ENCODE results near the gene COL4A2.

COL4A2 gene

DNA sequence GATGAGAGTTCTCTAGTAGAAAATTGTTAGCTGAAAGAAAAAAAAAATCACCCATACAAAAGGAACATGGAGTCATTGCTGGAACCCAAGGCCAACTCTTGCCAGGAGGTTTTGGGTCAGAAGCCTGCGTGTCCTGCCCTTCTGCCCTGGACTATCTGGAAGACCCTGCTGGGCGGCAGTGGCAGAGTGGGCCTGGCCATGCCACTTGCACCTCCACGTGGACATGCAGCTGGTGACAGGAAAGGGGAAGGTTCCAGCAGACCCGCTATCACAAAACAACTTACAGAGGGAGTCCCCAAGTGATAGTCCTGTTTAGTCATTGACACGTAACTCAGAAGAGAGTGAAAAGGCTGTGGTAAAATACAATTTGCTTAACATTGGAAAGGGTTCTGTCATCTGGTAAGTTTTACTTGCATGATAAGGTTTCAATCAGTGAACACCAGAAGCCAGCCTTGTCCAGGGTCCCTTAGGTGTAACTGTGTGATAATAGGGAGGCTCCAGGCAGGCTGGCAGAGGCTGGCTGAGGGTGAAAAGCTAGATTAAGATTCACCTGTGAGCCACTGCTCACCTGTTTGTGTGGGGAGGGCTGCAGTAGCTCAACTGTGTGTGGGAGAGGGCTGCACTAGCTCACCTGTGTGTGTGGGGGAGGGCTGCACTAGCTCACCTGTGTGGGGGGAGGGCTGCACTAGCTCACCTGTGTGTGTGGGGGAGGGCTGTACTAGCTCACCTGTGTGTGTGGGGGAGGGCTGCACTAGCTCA, 47.8 kb downstream of the COL4A2 start:
- DNase-seq (ENCODE audit: low read depth in 2 of 2) = no peak

DNA sequence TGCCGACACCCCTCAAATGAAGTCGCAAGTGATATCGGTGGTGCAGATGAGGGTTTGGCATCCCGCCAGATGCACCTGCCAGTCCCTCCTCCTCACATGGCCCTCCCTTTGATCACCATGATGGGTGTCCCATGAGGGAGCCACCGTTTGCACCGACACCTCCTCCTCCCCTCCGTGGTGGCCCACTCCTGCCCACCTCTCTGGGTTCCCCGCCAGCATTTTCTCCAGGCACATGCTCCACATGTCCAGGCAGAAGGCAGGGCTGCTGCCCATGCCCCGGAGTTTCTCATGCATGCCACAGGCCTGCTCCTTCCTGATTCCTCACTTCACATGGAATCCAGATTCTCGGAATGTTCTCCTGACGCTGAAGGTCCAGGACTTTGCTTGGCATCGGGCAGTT, 49.3 kb downstream of the COL4A2 start:
- DNase-seq (ENCODE audit: low read depth in 2 of 2) = no peak

DNA sequence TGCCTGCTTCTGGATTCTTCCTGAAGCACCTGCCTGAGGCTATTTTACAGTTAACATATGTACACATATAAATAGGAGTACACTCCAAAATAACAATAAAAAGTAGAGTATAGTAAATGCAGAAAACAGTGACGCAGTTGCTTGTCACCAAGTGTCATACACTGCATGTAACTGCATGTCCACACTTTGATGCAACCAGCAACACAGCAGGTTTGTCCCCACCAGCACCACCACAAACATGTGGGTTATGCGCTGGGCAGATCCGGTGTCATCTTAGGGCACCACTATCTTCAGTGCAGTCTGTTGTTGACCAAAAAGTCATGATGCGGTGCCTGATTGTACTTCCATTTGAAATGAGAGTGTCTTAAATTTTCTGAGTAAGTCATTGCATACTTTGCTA, 51.3 kb downstream of the COL4A2 start:
- DNase-seq (ENCODE audit: low read depth in 2 of 2) = no peak

DNA sequence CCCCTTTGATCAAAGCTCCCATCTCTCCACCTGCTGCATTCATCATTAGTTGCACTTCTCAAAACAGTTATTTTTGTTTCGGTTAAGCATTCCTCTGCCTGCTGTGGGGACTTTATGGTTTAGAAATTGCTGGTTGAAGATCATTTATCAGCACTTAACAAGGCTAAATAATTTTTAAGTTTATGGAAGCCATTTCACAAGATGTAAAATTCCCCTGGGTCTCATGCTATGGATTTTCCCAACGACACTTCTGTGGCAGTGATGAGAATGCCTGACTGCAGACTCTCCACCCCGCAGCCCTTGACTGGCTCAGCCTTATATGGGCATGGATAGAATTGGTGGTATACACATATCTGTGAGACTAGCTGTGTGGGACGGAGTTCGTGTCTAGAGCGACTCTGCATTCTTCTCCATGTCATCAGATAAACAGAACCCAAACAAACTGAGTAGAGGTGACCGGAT, 52.8 kb downstream of the COL4A2 start:
- no peak for DNase-seq (ENCODE audit: low read depth in 2 of 2)

DNA sequence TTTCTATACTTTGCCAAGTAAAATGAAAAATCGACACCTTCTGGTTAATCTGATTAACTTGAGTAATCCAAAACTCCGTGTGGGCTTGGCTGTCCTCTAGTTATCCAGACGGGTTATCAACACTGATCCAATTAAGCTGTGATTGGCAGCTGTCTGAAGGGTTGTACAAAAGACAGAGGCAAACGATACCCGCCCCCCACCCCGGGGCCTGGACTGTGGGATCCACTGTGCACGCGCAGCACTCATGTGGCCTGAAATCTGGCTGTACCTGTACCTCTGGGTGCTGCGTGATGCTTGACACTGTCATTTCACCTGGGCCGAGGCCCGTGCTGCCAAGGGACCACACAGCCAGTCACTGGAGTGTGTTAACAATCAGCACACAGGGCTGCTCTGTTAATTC, 53.5 kb downstream of the COL4A2 start:
- DNase-seq (ENCODE audit: low read depth in 2 of 2) = no peak

DNA sequence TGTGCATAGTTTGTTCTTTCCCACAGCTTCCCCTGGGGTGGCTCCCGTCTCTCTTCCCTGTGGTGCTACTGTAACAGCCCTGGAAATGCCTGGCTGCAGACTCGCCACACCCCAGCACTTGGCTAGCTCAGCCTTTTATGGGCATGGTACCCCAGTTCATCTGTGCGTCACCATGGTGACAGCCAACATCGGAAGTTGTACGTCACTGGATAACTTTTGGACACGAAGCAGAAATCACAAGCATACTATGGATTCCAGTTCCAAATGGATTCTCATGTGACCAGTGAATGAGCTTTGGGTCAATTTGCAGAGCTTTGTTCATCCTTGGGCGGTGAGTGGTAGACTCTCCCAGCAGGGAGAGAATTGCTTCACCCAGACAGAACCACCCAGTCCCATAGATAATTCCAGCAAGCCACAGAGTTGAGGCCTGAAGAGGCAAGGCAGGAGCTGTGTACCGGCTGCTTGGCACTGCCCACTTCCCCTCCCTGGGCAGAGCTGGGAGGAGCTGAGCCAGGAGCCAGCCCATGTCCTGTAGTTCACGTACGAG, 54.4 kb downstream of the COL4A2 start:
- peak in 1 of 2 experiments; percentile 51 for DNase-seq (ENCODE audit: low read depth in 2 of 2)

DNA sequence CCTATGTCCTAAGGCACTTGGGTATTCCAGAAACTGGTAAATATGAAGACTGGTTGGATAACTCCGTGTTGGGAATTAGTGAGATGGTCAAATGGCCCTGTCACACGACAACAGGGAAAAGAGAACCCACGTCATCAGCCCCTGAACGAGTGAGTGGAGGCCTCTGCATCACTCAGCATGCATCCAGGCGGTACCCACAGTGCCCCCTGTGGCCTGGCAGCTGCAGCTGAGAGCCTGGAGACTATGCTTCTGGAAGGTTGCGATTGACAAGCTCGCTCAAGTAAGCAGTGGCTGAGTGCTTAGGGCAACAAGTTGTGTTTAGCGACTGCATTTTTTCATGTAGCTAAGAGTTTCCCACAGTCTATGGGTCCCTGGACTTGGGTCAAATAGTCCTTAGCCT, 55.9 kb downstream of the COL4A2 start:
- no peak for DNase-seq (ENCODE audit: low read depth in 2 of 2)

DNA sequence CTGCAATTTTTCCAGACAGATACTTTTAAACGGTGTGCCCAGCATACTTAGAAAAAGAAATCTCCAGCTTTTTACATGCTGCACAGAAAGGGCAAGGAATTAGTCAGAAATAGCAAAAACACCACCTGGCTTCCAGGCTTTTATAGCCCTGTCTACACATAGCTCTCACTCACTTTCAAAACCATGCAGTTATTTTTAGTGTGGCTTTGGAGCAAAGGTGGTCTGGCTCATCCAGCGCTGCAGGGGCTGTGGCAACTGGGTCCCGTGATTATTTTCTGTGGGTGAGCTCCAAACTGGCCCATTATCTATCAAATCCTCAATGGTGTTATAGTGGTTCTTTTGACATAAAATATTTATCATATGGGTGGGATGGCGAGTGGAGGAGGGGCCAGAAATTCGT, 57.0 kb downstream of the COL4A2 start:
- no peak for DNase-seq (ENCODE audit: low read depth in 2 of 2)

DNA sequence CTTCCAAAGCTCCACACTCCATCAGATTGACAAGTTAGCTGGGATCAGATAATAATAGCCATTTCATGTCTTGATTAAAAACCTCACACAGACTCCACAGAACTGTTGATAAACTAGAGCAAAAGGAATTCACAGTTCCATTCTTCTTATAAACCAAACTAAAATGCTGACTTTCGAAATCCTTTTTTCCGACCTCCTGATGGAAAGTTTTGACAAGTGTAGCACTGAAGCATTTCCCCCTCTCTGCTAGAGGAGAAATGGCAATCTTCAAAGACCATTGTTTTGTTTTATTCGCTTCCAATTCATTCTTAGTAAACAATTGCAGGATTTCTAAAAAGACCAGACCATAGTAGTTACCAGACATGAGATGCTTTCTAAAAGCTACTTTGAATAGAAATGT, 58.8 kb downstream of the COL4A2 start:
- DNase-seq (ENCODE audit: low read depth in 2 of 2) = no peak

DNA sequence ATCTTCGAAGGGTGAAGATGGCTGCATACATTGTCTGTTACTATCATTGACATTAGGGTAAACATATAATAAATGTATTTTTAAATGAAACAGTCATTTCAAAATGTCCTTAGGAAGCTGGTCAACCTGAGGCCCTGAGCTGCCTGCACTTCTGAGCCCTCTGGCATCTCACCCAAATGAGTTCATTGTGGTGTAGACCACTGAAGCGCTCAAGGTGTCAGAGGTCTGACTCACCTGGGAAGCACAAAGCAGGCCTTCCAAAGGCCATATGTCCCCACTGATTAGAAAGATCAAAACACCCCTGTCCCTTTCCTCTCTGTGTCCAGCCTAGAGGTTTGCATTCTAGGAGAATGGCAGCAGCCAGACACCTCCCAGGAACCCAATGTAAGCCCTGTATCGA, 59.6 kb downstream of the COL4A2 start:
- DNase-seq (ENCODE audit: low read depth in 2 of 2) = no peak

DNA sequence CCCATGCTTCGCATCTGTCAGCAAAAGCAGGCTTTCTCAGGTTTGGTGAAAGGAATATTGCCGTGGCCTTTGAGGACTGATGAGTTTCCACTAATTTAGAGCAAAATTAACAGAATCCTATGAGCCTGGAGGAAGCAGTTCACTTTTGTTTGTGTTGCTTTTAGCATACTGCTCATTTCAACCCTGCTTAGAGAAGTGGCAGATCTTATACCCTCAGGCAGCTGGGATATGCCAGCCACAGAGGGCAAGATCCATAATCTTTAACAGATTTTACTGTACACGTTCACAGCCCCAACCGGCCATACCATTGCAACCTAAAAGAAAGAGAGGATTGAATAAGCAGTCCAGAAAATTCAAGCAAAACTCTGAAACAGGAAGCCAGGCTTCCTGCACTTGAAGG, 60.5 kb downstream of the COL4A2 start:
- no peak for DNase-seq (ENCODE audit: low read depth in 2 of 2)

DNA sequence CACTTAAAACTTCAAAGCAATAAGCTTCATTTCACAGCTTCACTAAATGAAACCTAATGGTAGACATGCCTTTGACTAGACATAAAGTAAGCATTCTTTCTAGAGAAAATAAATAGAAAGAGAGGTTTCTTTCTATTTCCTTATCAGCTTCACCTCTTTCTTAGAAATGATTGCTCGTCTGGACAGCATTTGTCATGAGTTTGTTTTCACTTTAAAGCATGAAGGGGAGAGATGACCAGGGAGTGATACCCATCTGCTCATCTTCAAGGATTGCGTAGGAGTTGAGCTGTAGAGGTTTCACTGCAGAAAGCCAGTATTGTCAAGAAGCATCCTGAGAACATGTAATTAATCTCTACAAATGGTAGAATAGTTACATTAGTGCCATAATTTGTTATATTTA, 61.3 kb downstream of the COL4A2 start:
- no peak for DNase-seq (ENCODE audit: low read depth in 2 of 2)

DNA sequence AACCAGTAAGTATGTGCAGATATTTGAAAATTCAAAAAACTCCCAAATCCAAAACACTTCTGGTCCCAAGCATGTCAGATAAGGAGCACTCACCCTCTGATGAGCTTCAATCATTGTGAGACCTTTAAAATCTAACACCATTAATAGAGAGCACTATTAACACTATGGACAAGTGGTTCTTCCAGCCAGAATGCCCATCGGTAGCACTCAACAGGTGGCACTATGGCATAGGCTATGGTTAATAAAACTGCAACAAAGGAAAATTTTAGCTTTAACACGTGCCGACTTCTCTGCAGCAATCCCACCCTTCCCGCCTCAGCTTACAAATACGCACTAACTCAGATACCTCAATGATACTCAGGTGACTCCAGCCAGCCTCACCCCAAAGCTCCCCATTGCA, 62.3 kb downstream of the COL4A2 start:
- no peak for DNase-seq (ENCODE audit: low read depth in 2 of 2)

DNA sequence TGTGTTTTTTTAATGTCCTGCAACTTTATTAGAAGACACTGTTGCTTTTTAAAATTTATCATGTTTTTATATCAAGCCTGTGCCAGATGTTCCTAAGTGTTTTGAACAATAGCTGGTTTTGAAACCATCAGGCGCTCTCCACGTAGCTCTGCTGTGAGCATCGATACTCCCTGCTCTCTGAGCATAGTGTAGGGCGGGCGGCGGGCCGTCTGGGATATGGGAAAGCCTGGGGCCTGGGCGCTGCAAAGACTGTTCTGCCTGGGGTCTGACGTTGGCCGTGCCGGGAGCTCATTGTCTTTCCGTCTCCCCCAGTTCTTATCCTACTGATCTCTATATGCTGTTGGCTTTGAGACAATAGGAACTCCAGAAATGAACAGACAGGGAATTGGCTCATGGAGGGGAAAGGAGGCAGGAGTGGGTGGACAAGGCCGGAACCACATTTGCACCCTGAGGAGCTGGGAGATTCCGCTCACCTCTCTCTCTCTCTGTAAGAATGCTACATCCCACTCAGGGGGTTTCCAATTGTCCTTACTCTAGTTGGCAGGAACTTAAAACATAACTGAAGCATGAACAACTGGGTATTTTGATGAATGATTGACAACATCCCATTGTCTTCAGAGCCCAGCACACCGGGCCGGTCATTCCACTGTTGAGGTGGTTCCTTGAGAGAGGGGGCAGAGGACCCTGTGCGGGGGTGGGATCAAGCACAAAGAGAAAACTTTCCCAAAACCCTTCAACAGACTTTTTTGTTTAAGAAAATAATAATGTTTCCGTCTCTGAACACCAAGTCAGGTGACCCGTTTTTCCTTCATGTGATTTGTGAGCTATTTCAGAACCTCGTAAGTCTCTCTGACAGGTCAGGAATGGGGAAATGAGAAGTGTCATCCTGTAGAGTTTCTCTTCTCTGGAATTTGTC, 64.7 kb downstream of the COL4A2 start:
- DNase-seq (ENCODE audit: low read depth in 2 of 2) = no peak

DNA sequence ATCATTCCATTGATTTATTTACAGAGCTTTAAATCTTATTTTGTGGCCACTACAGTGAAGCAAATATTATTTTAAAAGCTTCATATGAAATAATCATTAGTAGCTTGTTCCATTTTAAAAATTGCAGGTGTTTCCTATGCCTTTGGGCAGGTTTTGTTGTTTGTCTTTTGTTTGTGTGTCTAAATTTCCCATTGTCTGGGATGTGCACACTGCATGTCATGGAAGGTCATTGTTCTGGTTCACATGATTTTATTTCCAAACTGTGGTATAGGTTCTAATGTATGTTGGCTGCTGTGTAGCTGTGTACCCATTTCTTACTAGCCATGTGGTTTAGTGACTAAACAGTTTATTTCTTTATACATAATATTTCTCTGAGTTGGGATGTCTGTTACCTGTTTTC, 65.6 kb downstream of the COL4A2 start:
- DNase-seq (ENCODE audit: low read depth in 2 of 2) = no peak

DNA sequence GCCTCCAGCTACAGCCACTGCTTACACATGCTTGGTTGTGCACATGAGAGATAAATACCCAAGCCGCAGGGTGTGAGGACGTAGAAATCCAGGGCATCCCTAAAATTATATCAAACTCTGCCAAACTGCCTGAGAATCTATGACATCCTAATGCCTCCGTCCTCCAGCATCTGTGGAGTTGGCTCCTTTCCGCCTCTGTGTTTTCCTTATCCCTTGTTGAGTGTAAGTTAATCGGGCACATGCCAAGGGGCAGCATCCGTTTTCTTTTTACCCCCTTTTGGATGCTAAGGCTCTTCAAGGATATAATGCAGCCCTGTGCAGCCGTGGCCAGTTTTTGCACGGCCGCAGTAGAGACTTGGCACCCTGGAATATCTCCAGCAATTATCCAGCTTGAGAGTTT, 66.5 kb downstream of the COL4A2 start:
- no peak for DNase-seq (ENCODE audit: low read depth in 2 of 2)

DNA sequence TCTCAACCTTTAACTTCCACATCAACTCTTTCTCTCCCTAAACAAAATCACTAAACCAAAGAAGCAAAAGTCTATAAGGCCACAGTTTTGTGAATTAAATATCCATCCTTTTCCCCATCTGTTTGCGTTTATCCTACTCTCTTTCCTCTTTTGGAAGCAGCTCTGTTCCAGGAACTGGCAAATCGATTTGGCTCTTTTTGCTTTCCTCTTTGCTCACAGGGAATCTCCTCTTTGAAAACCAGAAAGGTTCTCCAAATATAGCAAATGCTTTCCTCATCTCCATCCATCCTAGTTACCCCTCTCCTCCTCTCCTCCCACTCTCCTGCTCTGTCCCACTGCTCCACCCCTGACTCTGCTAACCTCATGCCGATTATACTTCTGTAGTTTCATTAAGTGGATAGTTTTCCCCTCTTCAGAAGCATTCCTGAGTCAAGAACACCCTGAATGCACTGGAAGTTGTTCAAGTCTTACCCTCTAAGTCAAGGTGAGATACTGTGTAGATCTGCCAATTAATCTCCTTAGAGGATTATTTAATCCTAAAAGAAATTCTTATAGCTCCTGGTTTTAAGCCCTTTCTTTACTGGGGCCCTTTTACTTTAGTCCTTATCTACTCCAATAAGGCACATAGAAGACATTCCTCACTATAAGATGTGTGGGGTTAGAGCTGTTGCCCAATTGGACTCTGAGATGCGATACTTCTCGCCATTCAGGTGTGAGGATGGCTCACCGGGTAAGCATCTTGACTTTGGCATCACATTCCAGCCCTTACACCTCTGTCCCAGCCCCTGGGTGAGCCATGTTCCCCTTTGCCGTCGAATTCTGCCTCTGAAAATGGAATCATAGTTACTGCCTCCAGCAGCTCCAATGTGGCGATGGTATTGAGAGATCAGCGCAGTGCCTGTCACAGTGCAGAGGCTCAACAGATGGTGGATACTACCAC, 67.6 kb downstream of the COL4A2 start:
- no peak for DNase-seq (ENCODE audit: low read depth in 2 of 2)

DNA sequence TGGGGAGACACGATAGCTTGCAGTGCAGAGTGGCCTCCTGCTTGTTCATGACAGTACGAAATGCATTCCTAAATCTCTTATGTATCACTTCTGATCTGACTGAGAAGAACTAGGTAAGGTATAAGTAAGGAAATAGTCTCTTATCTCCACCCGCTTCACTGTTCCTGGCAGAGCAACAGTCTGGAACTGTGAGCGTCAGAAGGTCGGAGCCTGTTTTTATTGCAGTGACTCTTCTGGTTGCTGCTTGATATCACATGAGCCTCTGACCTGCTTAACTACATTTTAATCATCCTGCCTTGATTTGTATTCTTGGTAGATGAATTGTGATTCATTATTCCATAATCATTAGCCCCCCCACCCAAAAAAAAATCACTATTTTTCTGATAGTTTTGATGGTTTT, 69.0 kb downstream of the COL4A2 start:
- no peak for DNase-seq (ENCODE audit: low read depth in 2 of 2)

DNA sequence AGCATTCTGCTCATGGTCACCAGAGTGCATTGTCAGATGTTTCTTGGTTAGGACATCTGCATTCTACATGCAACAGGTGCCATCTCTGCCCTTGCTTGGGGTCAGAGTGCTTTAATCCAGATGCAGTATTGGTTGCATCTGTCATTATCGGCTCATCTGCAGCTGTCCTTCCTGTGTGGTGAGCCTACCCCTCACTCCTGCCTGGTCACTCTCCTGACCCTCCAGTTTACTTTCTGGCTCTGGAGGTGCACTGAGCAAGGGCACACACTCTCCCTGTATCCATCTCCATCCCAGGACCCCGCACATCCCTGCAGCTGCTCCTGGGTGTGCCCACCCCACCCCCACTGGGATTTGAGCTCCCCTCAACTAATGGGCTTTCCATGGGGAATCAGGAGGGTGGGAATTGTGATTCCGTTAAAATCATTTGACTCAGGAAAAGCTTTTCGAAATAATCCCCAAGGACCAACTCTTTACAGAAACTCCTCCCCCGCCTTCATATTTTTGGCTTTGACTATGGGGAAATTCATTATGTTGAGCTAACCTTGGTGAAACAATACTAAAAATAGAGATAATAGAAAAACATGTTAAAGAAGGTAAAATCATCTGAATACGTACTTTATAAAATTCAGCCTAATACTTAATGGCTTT, 70.2 kb downstream of the COL4A2 start:
- DNase-seq (ENCODE audit: low read depth in 2 of 2) = no peak

DNA sequence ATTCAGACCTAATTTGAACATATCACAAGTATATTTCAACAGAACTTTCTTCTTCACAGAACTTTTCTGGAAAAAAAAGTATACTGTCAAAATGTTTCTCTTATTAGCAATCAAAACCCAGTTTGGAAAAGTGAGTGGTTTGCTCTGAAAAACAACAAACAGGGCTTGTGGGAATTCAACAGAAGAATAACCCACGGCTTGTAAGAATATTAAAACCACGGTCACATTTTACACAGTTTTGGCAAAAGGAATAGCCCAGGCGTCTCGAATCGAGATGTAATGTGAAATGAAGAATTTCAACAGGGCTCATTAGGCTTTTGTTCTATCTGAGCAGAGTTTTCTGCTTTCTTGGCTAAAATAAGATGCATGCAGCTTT, 70.7 kb downstream of the COL4A2 start:
- DNase-seq (ENCODE audit: low read depth in 2 of 2) = no peak

DNA sequence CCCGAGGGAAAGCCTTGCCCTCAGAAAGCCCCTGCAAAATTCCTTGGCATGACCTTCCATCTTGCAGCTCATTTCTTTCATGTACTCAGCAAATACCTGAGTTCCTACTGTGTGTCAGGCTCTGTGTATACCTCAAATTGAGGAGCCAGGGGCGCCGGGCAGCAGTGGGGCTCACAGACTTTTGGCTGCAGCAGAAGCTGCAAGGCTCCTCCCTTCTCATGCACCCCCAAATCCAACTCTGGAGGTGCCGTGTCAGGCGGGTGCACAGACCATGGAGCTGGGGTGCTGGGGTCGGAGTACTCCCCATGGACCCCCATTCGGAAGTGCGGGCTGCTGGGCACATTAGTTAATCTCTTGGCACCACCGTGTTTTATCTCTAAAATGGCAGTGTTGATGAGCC, 72.3 kb downstream of the COL4A2 start:
- DNase-seq (ENCODE audit: low read depth in 2 of 2) = no peak
